KMS-11 (cell line): ENCODE measurements around the gene HRH3.

ENCODE experiments used
- H2AFZ ChIP-seq: fragments of 200-600 bp; sonication (generic); 2 replicates; pipeline ENCODE4 v1.6.1; 2016; ENCODE audit warnings: antibody characterized with exemption, mixed run types, low read depth
- H3K27ac ChIP-seq: fragments of 200-600 bp; sonication (generic); 2 replicates; pipeline ENCODE4 v1.6.1; 2016; ENCODE audit warnings: mild to moderate bottlenecking, mixed run types
- H3K27me3 ChIP-seq: fragments of 200-600 bp; sonication (generic); 2 replicates; pipeline ENCODE4 v1.6.1; 2017; ENCODE audit warnings: mild to moderate bottlenecking, low read depth, mixed run types, moderate library complexity; ENCODE audit not compliant: insufficient read depth
- H3K36me3 ChIP-seq: fragments of 200-600 bp; sonication (generic); 2 replicates; pipeline ENCODE4 v1.6.1; 2017; ENCODE audit warnings: mild to moderate bottlenecking, mixed run types; ENCODE audit not compliant: insufficient read depth
- H3K4me1 ChIP-seq: fragments of 200-600 bp; sonication (generic); 2 replicates; pipeline ENCODE4 v1.6.1; 2016; ENCODE audit warnings: mild to moderate bottlenecking, low read depth, mixed run types; ENCODE audit not compliant: poor library complexity, severe bottlenecking
- H3K4me2 ChIP-seq: fragments of 200-600 bp; sonication (generic); 2 replicates; pipeline ENCODE4 v1.7.0; 2016; ENCODE audit warnings: mild to moderate bottlenecking, mixed run types
- H3K4me3 ChIP-seq: fragments of 200-600 bp; sonication (generic); IDR thresholded peaks from 2 replicates; pipeline ENCODE4 v1.6.1; 2017; ENCODE audit warnings: low read depth, low read length, mixed read lengths; ENCODE audit not compliant: insufficient read depth
- H3K79me2 ChIP-seq: fragments of 200-600 bp; sonication (generic); 2 replicates; pipeline ENCODE4 v1.6.1; 2016; ENCODE audit warnings: low read depth, mixed run types; ENCODE audit not compliant: insufficient read depth
- H3K9ac ChIP-seq: fragments of 200-600 bp; sonication (generic); 2 replicates; pipeline ENCODE4 v1.6.1; 2016; ENCODE audit warnings: mild to moderate bottlenecking, mixed run types
- H4K20me1 ChIP-seq: fragments of 200-600 bp; sonication (generic); 2 replicates; pipeline ENCODE4 v1.6.1; 2016; ENCODE audit warnings: mild to moderate bottlenecking, mixed run types; ENCODE audit not compliant: insufficient read depth
- CTCF ChIP-seq: fragments of 200-600 bp; sonication (generic); conservative IDR thresholded peaks from 2 replicates; pipeline ENCODE4 v1.6.1; 2017; ENCODE audit warnings: low read depth, mild to moderate bottlenecking, antibody characterized with exemption, low read length, moderate library complexity, mixed read lengths

Gene HRH3

GRCh38 chr20:62219992-62220665 is at the start of gene HRH3:
TSS of gene HRH3 (minus strand) at chr20:62220278. CDS start at chr20:62219970, 308 bp downstream.
- Histone ChIP-seq H3K4me1 (no peaks in the 10 kb centered on the region), H3K79me2 (no peaks in the 10 kb centered on the region), H3K27ac (no peak within 1 kb of the TSS), H4K20me1 (no peaks in the 10 kb centered on the region), H3K27me3 (peaks cover 92% of the 10 kb centered on the region), H2AFZ (no peak within 1 kb of the TSS), H3K9ac (no peak within 1 kb of the TSS), H3K4me2 (peak within 1 kb of the TSS; percentile 39; the same call in 1 of the 2 replicates), H3K36me3 (no peaks in the 10 kb centered on the region), H3K4me3 (no peak within 1 kb of the TSS)
- TF ChIP-seq CTCF, result no peak

DNA sequence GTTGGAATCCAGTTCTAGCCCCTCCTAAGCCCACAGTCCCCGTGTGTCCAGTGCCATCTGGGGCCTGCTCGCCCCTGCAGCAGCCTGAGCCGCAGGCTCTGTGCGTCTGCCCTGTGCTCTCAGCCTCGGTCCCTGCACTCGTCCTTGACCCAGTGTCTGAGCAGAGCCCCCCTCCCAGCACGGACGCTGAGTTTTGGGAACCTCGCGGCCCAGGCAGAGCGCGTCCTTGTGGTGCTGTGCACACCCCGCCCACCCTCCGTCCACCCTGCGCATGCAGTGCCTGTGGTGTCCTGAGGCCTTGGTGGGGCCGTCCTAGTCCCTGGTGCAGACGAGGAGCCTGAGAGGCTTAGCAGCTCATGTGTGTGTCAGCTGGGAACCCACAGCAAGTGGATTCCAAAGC is 49.8 kb upstream of the HRH3 start:
- TF ChIP-seq CTCF, result no peak
- Histone ChIP-seq H3K27me3 (no peaks in the 10 kb centered on the region), H2AFZ (no peak overlapping the region), H3K36me3 (no peaks in the 10 kb centered on the region), H3K4me1 (no peaks in the 10 kb centered on the region), H3K27ac (no peak overlapping the region), H3K79me2 (no peaks in the 10 kb centered on the region), H3K9ac (no peak overlapping the region), H3K4me3 (no peak overlapping the region), H4K20me1 (no peaks in the 10 kb centered on the region), H3K4me2 (no peak overlapping the region)

- Histone ChIP-seq H3K79me2 (no peaks in the 10 kb centered on the region), H3K27me3 (no peaks in the 10 kb centered on the region), H3K4me1 (no peaks in the 10 kb centered on the region), H3K4me2 (no peak overlapping the region), H3K4me3 (no peak overlapping the region), H3K27ac (no peak overlapping the region), H3K9ac (no peak overlapping the region), H3K36me3 (no peaks in the 10 kb centered on the region), H4K20me1 (no peaks in the 10 kb centered on the region), H2AFZ (no peak overlapping the region)
- TF ChIP-seq CTCF, result no peak
These were observed 49.3 kb upstream of the HRH3 start for GRCh38 chr20:62269378-62269777.

DNA sequence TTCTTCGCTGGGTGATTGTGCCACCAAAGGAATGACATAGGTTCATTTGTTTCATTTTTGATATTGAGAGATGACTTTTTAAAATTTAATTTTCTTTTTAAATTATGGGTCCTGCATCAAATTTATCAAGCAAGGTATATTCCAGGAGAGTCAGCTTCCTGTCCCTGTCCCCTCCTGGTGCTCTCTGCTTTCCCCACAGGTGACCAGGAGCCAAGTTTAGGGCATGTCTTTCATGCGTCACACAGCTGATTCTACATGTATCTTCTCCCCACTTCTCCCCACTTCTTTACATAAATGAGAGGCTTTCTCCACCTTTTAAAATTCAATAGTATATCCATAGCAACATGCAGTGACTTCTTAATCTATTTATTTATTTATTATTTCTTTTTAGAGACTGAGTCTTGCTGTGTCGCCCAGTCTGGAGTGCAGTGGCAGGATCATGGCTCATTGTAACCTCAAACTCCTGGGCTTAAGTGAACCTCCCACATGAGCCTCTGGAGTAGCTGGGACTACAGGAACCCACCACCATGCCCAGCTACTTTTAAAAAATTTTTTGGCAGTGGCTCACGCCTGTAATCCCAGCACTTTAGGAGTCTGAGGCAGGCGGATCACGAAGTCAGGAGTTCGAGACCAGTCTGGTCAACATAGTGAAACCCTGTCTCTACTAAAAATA is 48.3 kb upstream of the HRH3 start:
- no peaks in the 10 kb centered on the region for H3K27me3 ChIP-seq
- H3K4me3 ChIP-seq, result no peak overlapping the region
- no peak overlapping the region for H2AFZ ChIP-seq
- H3K4me2 ChIP-seq, result no peak overlapping the region
- no peaks in the 10 kb centered on the region for H3K79me2 ChIP-seq
- H3K27ac ChIP-seq, result no peak overlapping the region
- no peaks in the 10 kb centered on the region for H4K20me1 ChIP-seq
- H3K9ac ChIP-seq, result no peak overlapping the region
- TF ChIP-seq CTCF, result no peak
- no peaks in the 10 kb centered on the region for H3K4me1 ChIP-seq
- no peaks in the 10 kb centered on the region for H3K36me3 ChIP-seq
